ENCODE measurements around the gene RNF168. TPM values are rescaled to one million over a fixed set of nuclear protein-coding genes. Genes with fewer than 3 reads are reported as not detected.

The RNF168 gene
- total RNA-seq, 1 experiment from 2014 or later, result 18.9 TPM

DNA sequence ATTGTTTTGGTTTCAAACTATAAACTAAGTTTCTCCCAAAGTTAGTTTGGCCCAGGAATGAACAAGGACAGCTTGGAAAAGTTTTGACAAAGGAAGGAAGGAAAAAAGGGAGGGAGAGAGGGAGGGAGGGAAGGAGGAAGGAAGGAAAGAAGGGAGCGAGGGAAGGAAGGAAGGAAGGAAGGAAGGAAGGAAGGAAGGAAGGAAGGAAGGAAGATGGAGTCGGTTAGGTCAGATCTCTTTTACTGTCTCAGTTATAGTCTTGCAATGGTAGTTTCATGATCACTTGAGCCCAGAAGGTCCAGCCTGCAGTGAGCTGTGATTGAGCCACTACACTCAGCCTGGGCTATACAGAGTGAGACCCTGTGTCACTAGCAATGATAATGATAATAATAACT is 59.1 kb downstream of the RNF168 start:
- no peaks in the 10 kb centered on the region for H3K4me1 ChIP-seq
- H3K4me3 ChIP-seq (ENCODE audit: low read depth, low read length), result no peak overlapping the region
- TF ChIP-seq, protein P1, sequence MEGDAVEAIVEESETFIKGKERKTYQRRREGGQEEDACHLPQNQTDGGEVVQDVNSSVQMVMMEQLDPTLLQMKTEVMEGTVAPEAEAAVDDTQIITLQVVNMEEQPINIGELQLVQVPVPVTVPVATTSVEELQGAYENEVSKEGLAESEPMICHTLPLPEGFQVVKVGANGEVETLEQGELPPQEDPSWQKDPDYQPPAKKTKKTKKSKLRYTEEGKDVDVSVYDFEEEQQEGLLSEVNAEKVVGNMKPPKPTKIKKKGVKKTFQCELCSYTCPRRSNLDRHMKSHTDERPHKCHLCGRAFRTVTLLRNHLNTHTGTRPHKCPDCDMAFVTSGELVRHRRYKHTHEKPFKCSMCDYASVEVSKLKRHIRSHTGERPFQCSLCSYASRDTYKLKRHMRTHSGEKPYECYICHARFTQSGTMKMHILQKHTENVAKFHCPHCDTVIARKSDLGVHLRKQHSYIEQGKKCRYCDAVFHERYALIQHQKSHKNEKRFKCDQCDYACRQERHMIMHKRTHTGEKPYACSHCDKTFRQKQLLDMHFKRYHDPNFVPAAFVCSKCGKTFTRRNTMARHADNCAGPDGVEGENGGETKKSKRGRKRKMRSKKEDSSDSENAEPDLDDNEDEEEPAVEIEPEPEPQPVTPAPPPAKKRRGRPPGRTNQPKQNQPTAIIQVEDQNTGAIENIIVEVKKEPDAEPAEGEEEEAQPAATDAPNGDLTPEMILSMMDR (IDR thresholded peaks at IDR 0.05; ENCODE audit: insufficient read depth in 1 of 2, low read depth in 1 of 2, low read length in 1 of 2, severe bottlenecking in 1 of 2, unreplicated experiment in 1 of 2), result no peak
- no peaks in the 10 kb centered on the region for H3K9me3 Mint-ChIP-seq (ENCODE audit: unreplicated experiment)
- H3K36me3 ChIP-seq (ENCODE audit: control insufficient read depth, insufficient read depth, low read length), result no peaks in the 10 kb centered on the region
- POLR2A ChIA-PET, result no interaction called here
- no peak overlapping the region for H3K4me3 Mint-ChIP-seq (ENCODE audit: unreplicated experiment)
- intact Hi-C loops (cut with micrococcal nuclease; ENCODE audit: unreplicated experiment), result loop anchor here (10.0 kb wide), 1 partner anchor 190 kb away; no protein-coding TSS in a partner anchor
- H3K36me3 Mint-ChIP-seq (ENCODE audit: insufficient read depth, unreplicated experiment), result no peaks in the 10 kb centered on the region
- H3K27ac Mint-ChIP-seq (ENCODE audit: unreplicated experiment), result no peak overlapping the region
- H3K27me3 Mint-ChIP-seq (ENCODE audit: insufficient read depth, unreplicated experiment), result no peaks in the 10 kb centered on the region
- no peaks in the 10 kb centered on the region for H3K27me3 ChIP-seq (replicated peaks; ENCODE audit: control insufficient read depth, insufficient read depth, low read length)
- no TSS peak for BruUV-seq (replicated peaks)
- DNase-seq, result no peak
- H3K4me1 Mint-ChIP-seq (ENCODE audit: low read depth, unreplicated experiment), result no peaks in the 10 kb centered on the region
- CTCF ChIA-PET, result no interaction called here
- no peaks in the 10 kb centered on the region for H3K9me3 ChIP-seq

- DNase-seq, result no peak
Measured at GRCh38 chr3:196440696-196441095, 62.9 kb downstream of the RNF168 start.

DNA sequence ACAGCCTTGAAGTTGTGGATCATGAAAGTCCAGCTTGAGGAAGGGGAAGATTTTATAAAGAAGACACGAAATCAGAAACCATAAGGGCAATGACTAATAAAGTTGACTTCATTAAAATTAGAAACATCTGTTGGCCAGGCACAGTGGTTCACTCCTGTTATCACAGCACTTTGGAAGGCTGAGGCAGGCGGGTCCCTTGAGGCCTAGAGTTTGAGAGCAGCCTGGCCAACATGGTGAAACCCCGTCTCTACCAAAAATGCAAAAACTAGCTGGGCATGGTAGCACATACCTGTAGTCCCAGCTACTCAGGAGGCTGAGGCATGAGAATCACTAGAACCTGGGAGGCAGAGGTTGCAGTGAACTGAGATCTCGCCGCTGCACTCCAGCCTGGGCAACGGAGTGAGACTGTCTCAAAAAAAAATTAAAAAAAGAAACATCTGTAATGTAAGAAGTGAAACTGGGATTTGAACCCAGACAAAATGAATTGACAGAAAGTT is 63.5 kb downstream of the RNF168 start:
- TF ChIP-seq, protein P1 (IDR thresholded peaks at IDR 0.05; ENCODE audit: insufficient read depth in 1 of 2, low read depth in 1 of 2, low read length in 1 of 2, severe bottlenecking in 1 of 2, unreplicated experiment in 1 of 2), result no peak
- ChIA-PET CTCF (no interaction called here), POLR2A (no interaction called here)
- Mint-ChIP-seq H3K36me3 (ENCODE audit: insufficient read depth, unreplicated experiment) (no peaks in the 10 kb centered on the region), H3K27ac (ENCODE audit: unreplicated experiment) (no peak overlapping the region), H3K4me3 (ENCODE audit: unreplicated experiment) (no peak overlapping the region), H3K27me3 (ENCODE audit: insufficient read depth, unreplicated experiment) (no peaks in the 10 kb centered on the region), H3K9me3 (ENCODE audit: unreplicated experiment) (no peaks in the 10 kb centered on the region), H3K4me1 (ENCODE audit: low read depth, unreplicated experiment) (no peaks in the 10 kb centered on the region)
- no TSS peak for BruUV-seq (replicated peaks)
- Histone ChIP-seq H3K9me3 (no peaks in the 10 kb centered on the region), H3K4me1 (no peaks in the 10 kb centered on the region), H3K4me3 (ENCODE audit: low read depth, low read length) (no peak overlapping the region), H3K36me3 (ENCODE audit: control insufficient read depth, insufficient read depth, low read length) (no peaks in the 10 kb centered on the region), H3K27me3 (replicated peaks; ENCODE audit: control insufficient read depth, insufficient read depth, low read length) (no peaks in the 10 kb centered on the region)
- intact Hi-C loops (cut with micrococcal nuclease; ENCODE audit: unreplicated experiment), result loop anchor here (10.0 kb wide), 1 partner anchor 185 kb away; no protein-coding TSS in a partner anchor
- no peak for DNase-seq

More at GRCh38 chr3:196440696-196441095, 62.9 kb downstream of the RNF168 start:
- Histone ChIP-seq H3K27me3 (replicated peaks; ENCODE audit: control insufficient read depth, insufficient read depth, low read length) (no peaks in the 10 kb centered on the region), H3K4me3 (ENCODE audit: low read depth, low read length) (no peak overlapping the region), H3K4me1 (no peaks in the 10 kb centered on the region), H3K9me3 (no peaks in the 10 kb centered on the region), H3K36me3 (ENCODE audit: control insufficient read depth, insufficient read depth, low read length) (no peaks in the 10 kb centered on the region)
- Mint-ChIP-seq H3K4me1 (ENCODE audit: low read depth, unreplicated experiment) (no peaks in the 10 kb centered on the region), H3K27me3 (ENCODE audit: insufficient read depth, unreplicated experiment) (no peaks in the 10 kb centered on the region), H3K36me3 (ENCODE audit: insufficient read depth, unreplicated experiment) (no peaks in the 10 kb centered on the region), H3K9me3 (ENCODE audit: unreplicated experiment) (no peaks in the 10 kb centered on the region), H3K27ac (ENCODE audit: unreplicated experiment) (no peak overlapping the region), H3K4me3 (ENCODE audit: unreplicated experiment) (no peak overlapping the region)
- intact Hi-C loops (cut with micrococcal nuclease; ENCODE audit: unreplicated experiment), result loop anchor here (10.0 kb wide), 1 partner anchor 186 kb away; no protein-coding TSS in a partner anchor
- no TSS peak for BruUV-seq (replicated peaks)
- TF ChIP-seq, protein P1 (IDR thresholded peaks at IDR 0.05; ENCODE audit: insufficient read depth in 1 of 2, low read depth in 1 of 2, low read length in 1 of 2, severe bottlenecking in 1 of 2, unreplicated experiment in 1 of 2), result no peak
- ChIA-PET CTCF (no interaction called here), POLR2A (no interaction called here)
